ENCODE measurements around the gene REL. TPM values are rescaled to one million over a fixed set of nuclear protein-coding genes. Genes with fewer than 3 reads are reported as not detected.

Gene REL
- total and polyA plus RNA-seq, 4 donors, result 0.74 to 23.8 (median 8.7) TPM

GRCh38 chr2:60958800-60959199 lies 77.4 kb downstream of the REL start:
- H3K36me3 ChIP-seq (ENCODE audit: control insufficient read depth in 1 of 2, insufficient read depth in 2 of 2, low read length in 1 of 2), result peaks cover 0 to 2% of the 10 kb centered on the region in 2 donors
- H3K27ac ChIP-seq (ENCODE audit: low read depth in 1 of 2, low read length in 2 of 2), result no peak overlapping the region
- no peaks in the 10 kb centered on the region for H3K9me3 ChIP-seq (ENCODE audit: control insufficient read depth, low read length)
- no peak for ATAC-seq (ENCODE audit: low FRiP score)
- no peaks in the 10 kb centered on the region for H3K4me1 ChIP-seq (ENCODE audit: control insufficient read depth in 1 of 2, insufficient read depth in 2 of 2, low read length in 2 of 2)
- no peaks in the 10 kb centered on the region for H3K27me3 ChIP-seq (ENCODE audit: control insufficient read depth in 1 of 2, insufficient read depth in 2 of 2, low read length in 1 of 2)
- intact Hi-C loops (cut with DNase I), result no loop called here
- WGBS, 2 donors, result 84 to 85% methylated on average over 3 of the region's 3 CpGs
- no peak for DNase-seq
- no peak overlapping the region for H3K4me3 ChIP-seq (ENCODE audit: low read length in 2 of 2)

- Histone ChIP-seq H3K27ac (ENCODE audit: low read depth in 1 of 2, low read length in 2 of 2) (no peak overlapping the region), H3K27me3 (ENCODE audit: control insufficient read depth in 1 of 2, insufficient read depth in 2 of 2, low read length in 1 of 2) (no peaks in the 10 kb centered on the region), H3K9me3 (ENCODE audit: control insufficient read depth, low read length) (no peaks in the 10 kb centered on the region), H3K4me1 (ENCODE audit: control insufficient read depth in 1 of 2, insufficient read depth in 2 of 2, low read length in 2 of 2) (no peaks in the 10 kb centered on the region), H3K4me3 (ENCODE audit: low read length in 2 of 2) (no peak overlapping the region), H3K36me3 (ENCODE audit: control insufficient read depth in 1 of 2, insufficient read depth in 2 of 2, low read length in 1 of 2) (peaks cover 0 to 3% of the 10 kb centered on the region in 2 donors)
- no peak for ATAC-seq (ENCODE audit: low FRiP score)
- intact Hi-C loops (cut with DNase I), result no loop called here
- peak in 1 of 2 donors; percentile 52 for DNase-seq
- 88 to 89% methylated on average over 7 of the region's 7 CpGs for WGBS, 2 donors
These were observed 78.1 kb downstream of the REL start for GRCh38 chr2:60959501-60959900.

GRCh38 chr2:60960706-60961105 lies 79.3 kb downstream of the REL start:
- WGBS, 2 donors, result 96 to 97% methylated on average over 1 of the region's 1 CpG
- H3K27me3 ChIP-seq (ENCODE audit: control insufficient read depth in 1 of 2, insufficient read depth in 2 of 2, low read length in 1 of 2), result no peaks in the 10 kb centered on the region
- no peak for DNase-seq

GRCh38 chr2:60961457-60961856 lies 80.1 kb downstream of the REL start:
- 90% methylated on average over 4 of the region's 4 CpGs for WGBS, 2 donors
- no peak for DNase-seq
- Histone ChIP-seq H3K36me3 (ENCODE audit: control insufficient read depth in 1 of 2, insufficient read depth in 2 of 2, low read length in 1 of 2) (peaks cover 0 to 3% of the 10 kb centered on the region in 2 donors), H3K9me3 (ENCODE audit: control insufficient read depth, low read length) (no peaks in the 10 kb centered on the region), H3K4me3 (ENCODE audit: low read length in 2 of 2) (no peak overlapping the region), H3K27ac (ENCODE audit: low read depth in 1 of 2, low read length in 2 of 2) (no peak overlapping the region), H3K4me1 (ENCODE audit: control insufficient read depth in 1 of 2, insufficient read depth in 2 of 2, low read length in 2 of 2) (no peaks in the 10 kb centered on the region), H3K27me3 (ENCODE audit: control insufficient read depth in 1 of 2, insufficient read depth in 2 of 2, low read length in 1 of 2) (no peaks in the 10 kb centered on the region)
- intact Hi-C loops (cut with DNase I), result no loop called here
- ATAC-seq (ENCODE audit: low FRiP score), result no peak

More at GRCh38 chr2:60960706-60961105, 79.3 kb downstream of the REL start:
- H3K4me1 ChIP-seq (ENCODE audit: control insufficient read depth in 1 of 2, insufficient read depth in 2 of 2, low read length in 2 of 2), result no peaks in the 10 kb centered on the region
- no peak overlapping the region for H3K27ac ChIP-seq (ENCODE audit: low read depth in 1 of 2, low read length in 2 of 2)
- peaks cover 0 to 3% of the 10 kb centered on the region in 2 donors for H3K36me3 ChIP-seq (ENCODE audit: control insufficient read depth in 1 of 2, insufficient read depth in 2 of 2, low read length in 1 of 2)
- intact Hi-C loops (cut with DNase I), result no loop called here
- no peak for ATAC-seq (ENCODE audit: low FRiP score)
- no peaks in the 10 kb centered on the region for H3K9me3 ChIP-seq (ENCODE audit: control insufficient read depth, low read length)
- H3K4me3 ChIP-seq (ENCODE audit: low read length in 2 of 2), result no peak overlapping the region

GRCh38 chr2:60962528-60962927 lies 81.2 kb downstream of the REL start:
- DNase-seq (no peak), ATAC-seq (ENCODE audit: low FRiP score) (no peak)
- no peak overlapping the region for H3K27ac ChIP-seq (ENCODE audit: low read depth in 1 of 2, low read length in 2 of 2)
- WGBS, 2 donors, result 86 to 90% methylated on average over 2 of the region's 2 CpGs
- no peak overlapping the region for H3K4me3 ChIP-seq (ENCODE audit: low read length in 2 of 2)
- no peaks in the 10 kb centered on the region for H3K9me3 ChIP-seq (ENCODE audit: control insufficient read depth, low read length)
- no peaks in the 10 kb centered on the region for H3K27me3 ChIP-seq (ENCODE audit: control insufficient read depth in 1 of 2, insufficient read depth in 2 of 2, low read length in 1 of 2)
- no peaks in the 10 kb centered on the region for H3K4me1 ChIP-seq (ENCODE audit: control insufficient read depth in 1 of 2, insufficient read depth in 2 of 2, low read length in 2 of 2)
- H3K36me3 ChIP-seq (ENCODE audit: control insufficient read depth in 1 of 2, insufficient read depth in 2 of 2, low read length in 1 of 2), result peaks cover 0 to 3% of the 10 kb centered on the region in 2 donors
- intact Hi-C loops (cut with DNase I), result no loop called here

GRCh38 chr2:60963190-60963589 lies 81.8 kb downstream of the REL start:
- Histone ChIP-seq H3K4me1 (ENCODE audit: control insufficient read depth in 1 of 2, insufficient read depth in 2 of 2, low read length in 2 of 2) (no peaks in the 10 kb centered on the region), H3K27ac (ENCODE audit: low read depth in 1 of 2, low read length in 2 of 2) (no peak overlapping the region), H3K27me3 (ENCODE audit: control insufficient read depth in 1 of 2, insufficient read depth in 2 of 2, low read length in 1 of 2) (no peaks in the 10 kb centered on the region), H3K36me3 (ENCODE audit: control insufficient read depth in 1 of 2, insufficient read depth in 2 of 2, low read length in 1 of 2) (peaks cover 0 to 3% of the 10 kb centered on the region in 2 donors), H3K4me3 (ENCODE audit: low read length in 2 of 2) (no peak overlapping the region), H3K9me3 (ENCODE audit: control insufficient read depth, low read length) (no peaks in the 10 kb centered on the region)
- intact Hi-C loops (cut with DNase I), result no loop called here
- DNase-seq (no peak), ATAC-seq (ENCODE audit: low FRiP score) (no peak)

GRCh38 chr2:60964651-60965498 lies 83.5 kb downstream of the REL start:
- DNase-seq (no peak), ATAC-seq (ENCODE audit: low FRiP score) (no peak)
- Histone ChIP-seq H3K9me3 (ENCODE audit: control insufficient read depth, low read length) (no peaks in the 10 kb centered on the region), H3K4me3 (ENCODE audit: low read length in 2 of 2) (no peak overlapping the region), H3K27me3 (ENCODE audit: control insufficient read depth in 1 of 2, insufficient read depth in 2 of 2, low read length in 1 of 2) (no peaks in the 10 kb centered on the region), H3K36me3 (ENCODE audit: control insufficient read depth in 1 of 2, insufficient read depth in 2 of 2, low read length in 1 of 2) (peaks cover 0 to 3% of the 10 kb centered on the region in 2 donors), H3K27ac (ENCODE audit: low read depth in 1 of 2, low read length in 2 of 2) (no peak overlapping the region), H3K4me1 (ENCODE audit: control insufficient read depth in 1 of 2, insufficient read depth in 2 of 2, low read length in 2 of 2) (no peaks in the 10 kb centered on the region)
- WGBS, 2 donors, result 77 to 81% methylated on average over 7 of the region's 7 CpGs
- intact Hi-C loops (cut with DNase I), result no loop called here

- H3K4me3 ChIP-seq (ENCODE audit: low read length in 2 of 2), result no peak overlapping the region
- H3K4me1 ChIP-seq (ENCODE audit: control insufficient read depth in 1 of 2, insufficient read depth in 2 of 2, low read length in 2 of 2), result no peaks in the 10 kb centered on the region
- no peaks in the 10 kb centered on the region for H3K9me3 ChIP-seq (ENCODE audit: control insufficient read depth, low read length)
- peaks cover 0 to 3% of the 10 kb centered on the region in 2 donors for H3K36me3 ChIP-seq (ENCODE audit: control insufficient read depth in 1 of 2, insufficient read depth in 2 of 2, low read length in 1 of 2)
- DNase-seq (no peak), ATAC-seq (ENCODE audit: low FRiP score) (no peak)
- H3K27me3 ChIP-seq (ENCODE audit: control insufficient read depth in 1 of 2, insufficient read depth in 2 of 2, low read length in 1 of 2), result no peaks in the 10 kb centered on the region
- intact Hi-C loops (cut with DNase I), result no loop called here
- no peak overlapping the region for H3K27ac ChIP-seq (ENCODE audit: low read depth in 1 of 2, low read length in 2 of 2)
These were observed 84.1 kb downstream of the REL start for GRCh38 chr2:60965499-60965785.

Measured in aorta (tissue), 5 donors.